Stomach (tissue), 4 donors: Measurements from ENCODE around the gene TET1.

ENCODE experiments used
- EP300 ChIP-seq: sonication (generic); formaldehyde crosslinking; IDR thresholded peaks from one replicate; pipeline ENCODE4 v1.6.1; 2017; ENCODE audit warnings: antibody characterized with exemption
- POLR2A ChIP-seq, 4 donors: fragments of 450-650 bp; IDR thresholded peaks; one replicate each; pipeline ENCODE4 v1.6.1; 2016; ENCODE audit warnings: antibody characterized with exemption in 4 of 4, control low read depth in 2 of 4, mild to moderate bottlenecking in 1 of 4, moderate library complexity in 1 of 4
- POLR2AphosphoS5 ChIP-seq, 3 donors: sonication (generic); formaldehyde crosslinking; IDR thresholded peaks; one replicate each; pipeline ENCODE4 v1.6.1; 2016; ENCODE audit warnings: antibody characterized with exemption in 3 of 3
- TF ChIP-seq, protein P1 (sequence below), 7 experiments: fragments of 450-650 bp in 4 of 7; fragments of 200-600 bp in 3 of 7; sonication (generic) in 3 of 7; IDR thresholded peaks; one replicate each; pipeline ENCODE4 v1.5.1; 2016 to 2019; ENCODE audit warnings: antibody characterized with exemption in 7 of 7, control low read depth in 2 of 7, mild to moderate bottlenecking in 1 of 7

- TF ChIP-seq, protein P1, sequence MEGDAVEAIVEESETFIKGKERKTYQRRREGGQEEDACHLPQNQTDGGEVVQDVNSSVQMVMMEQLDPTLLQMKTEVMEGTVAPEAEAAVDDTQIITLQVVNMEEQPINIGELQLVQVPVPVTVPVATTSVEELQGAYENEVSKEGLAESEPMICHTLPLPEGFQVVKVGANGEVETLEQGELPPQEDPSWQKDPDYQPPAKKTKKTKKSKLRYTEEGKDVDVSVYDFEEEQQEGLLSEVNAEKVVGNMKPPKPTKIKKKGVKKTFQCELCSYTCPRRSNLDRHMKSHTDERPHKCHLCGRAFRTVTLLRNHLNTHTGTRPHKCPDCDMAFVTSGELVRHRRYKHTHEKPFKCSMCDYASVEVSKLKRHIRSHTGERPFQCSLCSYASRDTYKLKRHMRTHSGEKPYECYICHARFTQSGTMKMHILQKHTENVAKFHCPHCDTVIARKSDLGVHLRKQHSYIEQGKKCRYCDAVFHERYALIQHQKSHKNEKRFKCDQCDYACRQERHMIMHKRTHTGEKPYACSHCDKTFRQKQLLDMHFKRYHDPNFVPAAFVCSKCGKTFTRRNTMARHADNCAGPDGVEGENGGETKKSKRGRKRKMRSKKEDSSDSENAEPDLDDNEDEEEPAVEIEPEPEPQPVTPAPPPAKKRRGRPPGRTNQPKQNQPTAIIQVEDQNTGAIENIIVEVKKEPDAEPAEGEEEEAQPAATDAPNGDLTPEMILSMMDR (IDR thresholded peaks at IDR 0.05) = no peak
- TF ChIP-seq POLR2AphosphoS5 (IDR thresholded peaks at IDR 0.05) (no peak), POLR2A (IDR thresholded peaks at IDR 0.05) (no peak), EP300 (no peak)
Observed at GRCh38 chr10:68697106-68697505, 137.0 kb downstream of the TET1 start.
